Endothelial cell of umbilical vein (primary cell): ENCODE measurements around the gene EMB. TPM values are rescaled to one million over a fixed set of nuclear protein-coding genes. Genes with fewer than 3 reads are reported as not detected.

Experiments used
- BruUV-seq: library from RNA; stranded (reverse); fragments of 400-500 nt; replicated peaks from 2 replicates; lab custom pipeline; 2021; lab: Mats Ljungman, UMichigan
- CTCF ChIA-PET: fragments of 300-600, 350-600 bp; sonication (Branson Sonifier 250); formaldehyde crosslinking; loops from one replicate; lab custom pipeline; 2021; ENCODE audit warnings: antibody characterized with exemption, inconsistent platforms; lab: Charles Lee
- POLR2A ChIA-PET: fragments of 300-600, 350-600 bp; sonication (Branson Sonifier 250); formaldehyde crosslinking; loops from one replicate; lab custom pipeline; 2021; ENCODE audit warnings: antibody characterized with exemption, inconsistent platforms; lab: Charles Lee
- DNase-seq: peaks from one replicate; pipeline ENCODE4 v3.0.0-alpha.2; 2011; ENCODE audit warnings: low read depth, low spot score
- FAIRE-seq: peaks from 2 replicates; lab custom pipeline; 2011; peaks lifted over from hg19 to GRCh38; lab: Jason Lieb, UNC
- H2AFZ ChIP-seq: 2 replicates; pipeline ENCODE4 v1.6.0; 2012; ENCODE audit warnings: low read depth, low read length, control low read depth, inconsistent platforms
- H3K27ac ChIP-seq: 2 replicates; pipeline ENCODE4 v1.5.1; 2011; ENCODE audit warnings: low read depth, mild to moderate bottlenecking, control low read depth, low read length, moderate library complexity; ENCODE audit not compliant: insufficient read depth
- H3K27me3 ChIP-seq, 2 experiments: 2 replicates each; pipeline versions ENCODE4 v1.6.0 to v1.6.1; 2011; ENCODE audit warnings: low read length in 2 of 2, mixed read lengths in 1 of 2; ENCODE audit not compliant: control insufficient read depth in 2 of 2, insufficient read depth in 2 of 2
- H3K36me3 ChIP-seq, 2 experiments: 2 replicates in 1 of 2; 3 replicates in 1 of 2; pipeline ENCODE4 v1.5.1; 2011; ENCODE audit warnings: low read length in 2 of 2, mild to moderate bottlenecking in 1 of 2, moderate library complexity in 1 of 2; ENCODE audit not compliant: control insufficient read depth in 2 of 2, insufficient read depth in 2 of 2; ENCODE audit errors: extremely low read depth in 1 of 2
- H3K4me1 ChIP-seq: 3 replicates; pipeline ENCODE4 v1.5.1; 2011; ENCODE audit warnings: mild to moderate bottlenecking, low read length; ENCODE audit not compliant: control insufficient read depth, insufficient read depth; ENCODE audit errors: extremely low read depth
- H3K4me2 ChIP-seq: 2 replicates; pipeline ENCODE4 v1.6.1; 2011; ENCODE audit warnings: low read length, control low read depth, mixed read lengths; ENCODE audit not compliant: insufficient read depth
- H3K4me3 ChIP-seq, 3 experiments: fragments of 200-600 bp in 1 of 3; sonication (generic), shearing (Covaris generic) in 1 of 3; replicated peaks in 1 of 3; 2 replicates each; pipeline ENCODE4 v1.5.1; 2011 to 2016; ENCODE audit warnings: control low read depth in 3 of 3, low read length in 3 of 3, mild to moderate bottlenecking in 2 of 3, inconsistent platforms in 1 of 3, low read depth in 1 of 3, moderate library complexity in 1 of 3; ENCODE audit not compliant: insufficient read depth in 1 of 3
- H3K79me2 ChIP-seq: 2 replicates; pipeline ENCODE4 v1.6.0; 2012; ENCODE audit warnings: low read length, inconsistent platforms; ENCODE audit not compliant: control insufficient read depth, insufficient read depth
- H3K9ac ChIP-seq: replicated peaks from 2 replicates; pipeline ENCODE3; 2011; ENCODE audit warnings: low read length, control low read depth; ENCODE audit not compliant: insufficient read depth; ENCODE audit errors: extremely low read depth
- H3K9me1 ChIP-seq: replicated peaks from 3 replicates; pipeline ENCODE4 v1.6.0; 2011; ENCODE audit warnings: mild to moderate bottlenecking, low read length; ENCODE audit not compliant: control insufficient read depth, insufficient read depth; ENCODE audit errors: extremely low read depth
- H3K9me3 ChIP-seq: replicated peaks from 2 replicates; pipeline ENCODE4 v1.5.1; 2012; ENCODE audit warnings: low read length, inconsistent platforms; ENCODE audit not compliant: control insufficient read depth, insufficient read depth
- H4K20me1 ChIP-seq: replicated peaks from 2 replicates; pipeline ENCODE3; 2011; ENCODE audit warnings: mild to moderate bottlenecking, low read length; ENCODE audit not compliant: control insufficient read depth, insufficient read depth; ENCODE audit errors: extremely low read depth
- EZH2 ChIP-seq: IDR thresholded peaks from 2 replicates; pipeline ENCODE4 v1.6.1; 2012; ENCODE audit warnings: borderline replicate concordance, low read depth, mild to moderate bottlenecking, moderate library complexity, low read length, inconsistent platforms; ENCODE audit not compliant: severe bottlenecking
- FOS ChIP-seq: IDR thresholded peaks from 2 replicates; pipeline ENCODE4 v1.6.1; 2011; ENCODE audit warnings: mild to moderate bottlenecking, low read length, moderate library complexity, borderline replicate concordance; ENCODE audit not compliant: insufficient read depth
- GATA2 ChIP-seq: IDR thresholded peaks from 2 replicates; pipeline ENCODE4 v1.7.0; 2011; ENCODE audit warnings: low read depth, mild to moderate bottlenecking, moderate library complexity, mixed read lengths, low read length; ENCODE audit not compliant: insufficient read length, insufficient read depth
- JUN ChIP-seq: IDR thresholded peaks from 2 replicates; pipeline ENCODE4 v1.6.1; 2011; ENCODE audit warnings: borderline replicate concordance, low read depth; ENCODE audit not compliant: insufficient read length, insufficient read depth
- MYC ChIP-seq: IDR thresholded peaks from one replicate; pipeline ENCODE4 v1.6.1; 2011; ENCODE audit warnings: mild to moderate bottlenecking, low read depth, low read length
- POLR2A ChIP-seq: IDR thresholded peaks from 2 replicates; pipeline ENCODE4 v1.6.1; 2012; ENCODE audit warnings: low read depth, mild to moderate bottlenecking, control low read depth, low read length
- POLR2AphosphoS5 ChIP-seq: IDR thresholded peaks from 2 replicates; pipeline ENCODE4 v1.6.1; 2012; ENCODE audit warnings: low read depth, mild to moderate bottlenecking, control low read depth, low read length, moderate library complexity; ENCODE audit not compliant: insufficient read depth
- dilution Hi-C: fragments of 300-500 bp; cut with MboI; formaldehyde crosslinking; loops from one replicate; pipeline ENCODE4 v1.15.0; 2019; ENCODE audit warnings: low sequenced_read_pairs; ENCODE audit not compliant: extremely low pct_ligation_motif_present
- intact Hi-C: fragments of 100-400 bp; cut with micrococcal nuclease; formaldehyde crosslinking; loops from one replicate; pipeline ENCODE4 v1.10.0; 2022
- polyA plus RNA-seq, 4 experiments: library from polyadenylated mRNA; depleted of rRNA in 3 of 4; stranded (reverse) in 3 of 4; unstranded in 1 of 4; fragments of >200 nt; gene quantifications; 2 replicates each; pipeline versions ENCODE4 v1.2.1 to v1.2.3, GENCODE V29; 2011 to 2012; ENCODE audit warnings: missing spikeins in 1 of 4
- total RNA-seq: library from RNA; stranded (reverse); gene quantifications from 2 replicates; pipeline ENCODE4 v1.2.3, GENCODE V29; 2021
- TF ChIP-seq, protein P1 (sequence below), 2 donors: IDR thresholded peaks; 1 replicate in 1 of 2; 2 replicates in 1 of 2; pipeline ENCODE4 v1.5.1; 2011; ENCODE audit warnings: low read length in 2 of 2, mild to moderate bottlenecking in 2 of 2, moderate library complexity in 2 of 2, control low read depth in 1 of 2, inconsistent platforms in 1 of 2, low read depth in 1 of 2; ENCODE audit not compliant: insufficient read depth in 1 of 2; ENCODE audit errors: extremely low read depth in 1 of 2
- TF ChIP-seq, protein P2 (sequence below): IDR thresholded peaks from 2 replicates; pipeline ENCODE4 v1.6.1; 2011; ENCODE audit not compliant: insufficient read depth, insufficient read length

The EMB gene
- total and polyA plus RNA-seq, 2 donors (not counting 3 experiments of a cell fraction or from before 2014, with no cell fraction given): not detected

DNA sequence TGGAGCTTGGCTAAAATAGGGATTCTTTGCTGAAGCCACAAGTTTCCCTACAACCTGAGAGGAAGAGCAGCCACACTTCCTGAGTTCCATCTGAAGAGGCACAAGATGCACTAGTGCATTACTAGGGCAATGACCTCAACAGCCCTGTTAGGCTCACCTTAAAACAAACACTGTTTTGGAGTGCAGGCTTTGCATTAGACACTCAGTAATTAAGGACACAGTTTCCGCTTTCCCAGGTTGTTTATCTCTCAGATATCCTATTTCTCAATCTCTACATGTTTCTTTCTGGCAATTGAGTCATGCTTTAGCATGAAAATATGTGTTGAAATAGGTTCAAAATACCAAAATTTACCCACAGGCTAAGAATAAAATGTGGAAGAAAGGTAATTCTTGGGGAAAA is 34.2 kb downstream of the EMB start:
- Histone ChIP-seq H3K27me3 (no peaks in the 10 kb centered on the region), H3K27ac (no peak overlapping the region), H4K20me1 (no peaks in the 10 kb centered on the region), H3K9me3 (peaks cover 3% of the 10 kb centered on the region), H3K4me2 (no peak overlapping the region), H3K9ac (no peak overlapping the region), H3K79me2 (no peaks in the 10 kb centered on the region), H3K4me3 (no peak overlapping the region), H3K36me3 (no peaks in the 10 kb centered on the region), H3K9me1 (no peaks in the 10 kb centered on the region), H3K4me1 (no peaks in the 10 kb centered on the region), H2AFZ (no peak overlapping the region)
- TF ChIP-seq MYC (no peak), POLR2A (no peak), POLR2AphosphoS5 (no peak), GATA2 (no peak), JUN (no peak), EZH2 (no peak), FOS (no peak)
- TF ChIP-seq, protein P1, sequence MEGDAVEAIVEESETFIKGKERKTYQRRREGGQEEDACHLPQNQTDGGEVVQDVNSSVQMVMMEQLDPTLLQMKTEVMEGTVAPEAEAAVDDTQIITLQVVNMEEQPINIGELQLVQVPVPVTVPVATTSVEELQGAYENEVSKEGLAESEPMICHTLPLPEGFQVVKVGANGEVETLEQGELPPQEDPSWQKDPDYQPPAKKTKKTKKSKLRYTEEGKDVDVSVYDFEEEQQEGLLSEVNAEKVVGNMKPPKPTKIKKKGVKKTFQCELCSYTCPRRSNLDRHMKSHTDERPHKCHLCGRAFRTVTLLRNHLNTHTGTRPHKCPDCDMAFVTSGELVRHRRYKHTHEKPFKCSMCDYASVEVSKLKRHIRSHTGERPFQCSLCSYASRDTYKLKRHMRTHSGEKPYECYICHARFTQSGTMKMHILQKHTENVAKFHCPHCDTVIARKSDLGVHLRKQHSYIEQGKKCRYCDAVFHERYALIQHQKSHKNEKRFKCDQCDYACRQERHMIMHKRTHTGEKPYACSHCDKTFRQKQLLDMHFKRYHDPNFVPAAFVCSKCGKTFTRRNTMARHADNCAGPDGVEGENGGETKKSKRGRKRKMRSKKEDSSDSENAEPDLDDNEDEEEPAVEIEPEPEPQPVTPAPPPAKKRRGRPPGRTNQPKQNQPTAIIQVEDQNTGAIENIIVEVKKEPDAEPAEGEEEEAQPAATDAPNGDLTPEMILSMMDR (IDR thresholded peaks at IDR 0.05; ENCODE audit: extremely low read depth in 1 of 2, insufficient read depth in 1 of 2, low read depth in 1 of 2, low read length in 2 of 2): no peak
- TF ChIP-seq, protein P2, sequence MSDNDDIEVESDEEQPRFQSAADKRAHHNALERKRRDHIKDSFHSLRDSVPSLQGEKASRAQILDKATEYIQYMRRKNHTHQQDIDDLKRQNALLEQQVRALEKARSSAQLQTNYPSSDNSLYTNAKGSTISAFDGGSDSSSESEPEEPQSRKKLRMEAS: no peak
- intact Hi-C loops (no loop called here), dilution Hi-C loops (no loop called here)
- DNase-seq (no peak), FAIRE-seq (no peak)
- POLR2A ChIA-PET: no interaction called here
- BruUV-seq: no TSS peak
- CTCF ChIA-PET: no interaction called here
